ENCODE data around the gene MRPL24. TPM values are rescaled to one million over a fixed set of nuclear protein-coding genes. Genes with fewer than 3 reads are reported as not detected.

Gene MRPL24
- total and polyA plus RNA-seq, 2 of the 13 experiments (the other 11 are each of a cell fraction or from before 2014, with no cell fraction given): 38.1 to 42.9 TPM

DNA sequence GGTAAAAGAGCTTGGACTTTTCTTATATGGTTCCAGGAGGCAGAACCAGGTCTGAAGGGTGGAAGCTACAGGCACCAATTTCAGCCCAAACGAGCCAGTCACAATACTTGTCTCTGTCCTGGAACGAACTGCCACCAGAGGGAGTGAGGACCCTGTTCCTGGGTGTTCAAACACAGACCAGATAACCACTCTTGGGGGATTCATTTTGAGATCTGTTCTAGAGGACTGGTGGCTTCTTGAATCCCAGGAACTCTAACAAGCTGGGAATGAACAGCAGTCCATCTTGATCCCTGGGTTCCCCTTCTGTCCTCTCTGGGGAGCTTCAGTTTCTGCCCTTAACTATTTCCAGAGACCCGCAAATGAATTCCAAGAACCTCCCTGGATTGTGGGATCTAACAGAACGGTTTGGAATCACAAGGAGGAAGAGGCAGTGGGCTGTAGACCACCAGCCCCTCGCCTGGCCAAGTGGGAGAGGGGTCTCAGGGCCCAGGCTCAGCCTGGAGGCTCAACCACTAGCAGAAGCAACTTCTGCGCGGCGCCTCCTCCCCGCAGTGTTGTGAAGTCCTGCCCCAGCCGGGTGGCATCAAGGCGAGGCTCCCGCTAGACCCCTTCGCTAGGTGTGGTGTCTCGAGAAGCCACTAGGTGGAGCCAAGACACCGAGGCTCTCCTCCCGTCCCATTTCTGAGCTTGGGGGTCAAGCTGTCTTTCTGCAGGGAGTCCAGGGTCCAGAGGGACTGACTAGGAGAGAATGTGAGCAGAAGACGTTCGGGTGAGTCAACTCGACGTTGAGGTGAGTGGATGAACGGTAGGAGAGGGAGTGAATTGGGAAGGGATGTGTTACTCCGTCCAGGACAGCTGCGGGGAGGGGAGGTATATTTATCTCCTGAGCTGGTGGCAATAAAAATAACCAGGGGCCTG lies 51.6 kb downstream of the MRPL24 start (continued):
- TF ChIP-seq, protein P1, sequence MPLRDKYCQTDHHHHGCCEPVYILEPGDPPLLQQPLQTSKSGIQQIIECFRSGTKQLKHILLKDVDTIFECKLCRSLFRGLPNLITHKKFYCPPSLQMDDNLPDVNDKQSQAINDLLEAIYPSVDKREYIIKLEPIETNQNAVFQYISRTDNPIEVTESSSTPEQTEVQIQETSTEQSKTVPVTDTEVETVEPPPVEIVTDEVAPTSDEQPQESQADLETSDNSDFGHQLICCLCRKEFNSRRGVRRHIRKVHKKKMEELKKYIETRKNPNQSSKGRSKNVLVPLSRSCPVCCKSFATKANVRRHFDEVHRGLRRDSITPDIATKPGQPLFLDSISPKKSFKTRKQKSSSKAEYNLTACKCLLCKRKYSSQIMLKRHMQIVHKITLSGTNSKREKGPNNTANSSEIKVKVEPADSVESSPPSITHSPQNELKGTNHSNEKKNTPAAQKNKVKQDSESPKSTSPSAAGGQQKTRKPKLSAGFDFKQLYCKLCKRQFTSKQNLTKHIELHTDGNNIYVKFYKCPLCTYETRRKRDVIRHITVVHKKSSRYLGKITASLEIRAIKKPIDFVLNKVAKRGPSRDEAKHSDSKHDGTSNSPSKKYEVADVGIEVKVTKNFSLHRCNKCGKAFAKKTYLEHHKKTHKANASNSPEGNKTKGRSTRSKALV (CRISPR knock-in tag; IDR thresholded peaks at IDR 0.05): no peak
- TF ChIP-seq ZNF20 (CRISPR knock-in tag; IDR thresholded peaks at IDR 0.05) (no peak), HNF4A (CRISPR knock-in tag; IDR thresholded peaks at IDR 0.05) (peak; percentile 75), KMT2A (CRISPR knock-in tag; IDR thresholded peaks at IDR 0.05) (0 out of 2 replicates have a peak, but pooled peaks have one; percentile 19), POGZ (CRISPR knock-in tag; IDR thresholded peaks at IDR 0.05) (no peak), ZNF782 (CRISPR knock-in tag; IDR thresholded peaks at IDR 0.05; ENCODE audit: borderline replicate concordance) (0 out of 2 replicates have a peak, but pooled peaks have one; percentile 38), KLF15 (CRISPR knock-in tag; IDR thresholded peaks at IDR 0.05; ENCODE audit: borderline replicate concordance) (no peak), SP2 (CRISPR knock-in tag; IDR thresholded peaks at IDR 0.05) (no peak), SP4 (CRISPR knock-in tag; IDR thresholded peaks at IDR 0.05) (no peak), ZFP36 (IDR thresholded peaks at IDR 0.05; ENCODE audit: borderline replicate concordance, low read depth, low read length, partially characterized antibody) (no peak), THYN1 (CRISPR knock-in tag; IDR thresholded peaks at IDR 0.05; ENCODE audit: borderline replicate concordance, low read depth) (no peak), JUNB (CRISPR knock-in tag; IDR thresholded peaks at IDR 0.05; ENCODE audit: borderline replicate concordance) (no peak), MIER2 (CRISPR knock-in tag; IDR thresholded peaks at IDR 0.05) (no peak), ZNF547 (CRISPR knock-in tag; IDR thresholded peaks at IDR 0.05) (no peak; the same call in 1 of the 2 replicates)
- TF ChIP-seq, protein P2, sequence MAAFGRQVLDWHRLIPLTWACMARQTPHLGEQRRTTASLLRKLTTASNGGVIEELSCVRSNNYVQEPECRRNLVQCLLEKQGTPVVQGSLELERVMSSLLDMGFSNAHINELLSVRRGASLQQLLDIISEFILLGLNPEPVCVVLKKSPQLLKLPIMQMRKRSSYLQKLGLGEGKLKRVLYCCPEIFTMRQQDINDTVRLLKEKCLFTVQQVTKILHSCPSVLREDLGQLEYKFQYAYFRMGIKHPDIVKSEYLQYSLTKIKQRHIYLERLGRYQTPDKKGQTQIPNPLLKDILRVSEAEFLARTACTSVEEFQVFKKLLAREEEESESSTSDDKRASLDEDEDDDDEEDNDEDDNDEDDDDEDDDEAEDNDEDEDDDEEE (CRISPR knock-in tag; IDR thresholded peaks at IDR 0.05): no peak
- TF ChIP-seq, protein P3, sequence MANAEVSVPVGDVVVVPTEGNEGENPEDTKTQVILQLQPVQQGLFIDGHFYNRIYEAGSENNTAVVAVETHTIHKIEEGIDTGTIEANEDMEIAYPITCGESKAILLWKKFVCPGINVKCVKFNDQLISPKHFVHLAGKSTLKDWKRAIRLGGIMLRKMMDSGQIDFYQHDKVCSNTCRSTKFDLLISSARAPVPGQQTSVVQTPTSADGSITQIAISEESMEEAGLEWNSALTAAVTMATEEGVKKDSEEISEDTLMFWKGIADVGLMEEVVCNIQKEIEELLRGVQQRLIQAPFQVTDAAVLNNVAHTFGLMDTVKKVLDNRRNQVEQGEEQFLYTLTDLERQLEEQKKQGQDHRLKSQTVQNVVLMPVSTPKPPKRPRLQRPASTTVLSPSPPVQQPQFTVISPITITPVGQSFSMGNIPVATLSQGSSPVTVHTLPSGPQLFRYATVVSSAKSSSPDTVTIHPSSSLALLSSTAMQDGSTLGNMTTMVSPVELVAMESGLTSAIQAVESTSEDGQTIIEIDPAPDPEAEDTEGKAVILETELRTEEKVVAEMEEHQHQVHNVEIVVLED (CRISPR knock-in tag; IDR thresholded peaks at IDR 0.05; ENCODE audit: borderline replicate concordance): no peak
- TF ChIP-seq, protein P4, sequence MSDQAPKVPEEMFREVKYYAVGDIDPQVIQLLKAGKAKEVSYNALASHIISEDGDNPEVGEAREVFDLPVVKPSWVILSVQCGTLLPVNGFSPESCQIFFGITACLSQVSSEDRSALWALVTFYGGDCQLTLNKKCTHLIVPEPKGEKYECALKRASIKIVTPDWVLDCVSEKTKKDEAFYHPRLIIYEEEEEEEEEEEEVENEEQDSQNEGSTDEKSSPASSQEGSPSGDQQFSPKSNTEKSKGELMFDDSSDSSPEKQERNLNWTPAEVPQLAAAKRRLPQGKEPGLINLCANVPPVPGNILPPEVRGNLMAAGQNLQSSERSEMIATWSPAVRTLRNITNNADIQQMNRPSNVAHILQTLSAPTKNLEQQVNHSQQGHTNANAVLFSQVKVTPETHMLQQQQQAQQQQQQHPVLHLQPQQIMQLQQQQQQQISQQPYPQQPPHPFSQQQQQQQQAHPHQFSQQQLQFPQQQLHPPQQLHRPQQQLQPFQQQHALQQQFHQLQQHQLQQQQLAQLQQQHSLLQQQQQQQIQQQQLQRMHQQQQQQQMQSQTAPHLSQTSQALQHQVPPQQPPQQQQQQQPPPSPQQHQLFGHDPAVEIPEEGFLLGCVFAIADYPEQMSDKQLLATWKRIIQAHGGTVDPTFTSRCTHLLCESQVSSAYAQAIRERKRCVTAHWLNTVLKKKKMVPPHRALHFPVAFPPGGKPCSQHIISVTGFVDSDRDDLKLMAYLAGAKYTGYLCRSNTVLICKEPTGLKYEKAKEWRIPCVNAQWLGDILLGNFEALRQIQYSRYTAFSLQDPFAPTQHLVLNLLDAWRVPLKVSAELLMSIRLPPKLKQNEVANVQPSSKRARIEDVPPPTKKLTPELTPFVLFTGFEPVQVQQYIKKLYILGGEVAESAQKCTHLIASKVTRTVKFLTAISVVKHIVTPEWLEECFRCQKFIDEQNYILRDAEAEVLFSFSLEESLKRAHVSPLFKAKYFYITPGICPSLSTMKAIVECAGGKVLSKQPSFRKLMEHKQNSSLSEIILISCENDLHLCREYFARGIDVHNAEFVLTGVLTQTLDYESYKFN (CRISPR knock-in tag; conservative IDR thresholded peaks at IDR 0.05): 0 out of 2 replicates have a peak, but pooled peaks have one; percentile 31
- TF ChIP-seq, protein P5, sequence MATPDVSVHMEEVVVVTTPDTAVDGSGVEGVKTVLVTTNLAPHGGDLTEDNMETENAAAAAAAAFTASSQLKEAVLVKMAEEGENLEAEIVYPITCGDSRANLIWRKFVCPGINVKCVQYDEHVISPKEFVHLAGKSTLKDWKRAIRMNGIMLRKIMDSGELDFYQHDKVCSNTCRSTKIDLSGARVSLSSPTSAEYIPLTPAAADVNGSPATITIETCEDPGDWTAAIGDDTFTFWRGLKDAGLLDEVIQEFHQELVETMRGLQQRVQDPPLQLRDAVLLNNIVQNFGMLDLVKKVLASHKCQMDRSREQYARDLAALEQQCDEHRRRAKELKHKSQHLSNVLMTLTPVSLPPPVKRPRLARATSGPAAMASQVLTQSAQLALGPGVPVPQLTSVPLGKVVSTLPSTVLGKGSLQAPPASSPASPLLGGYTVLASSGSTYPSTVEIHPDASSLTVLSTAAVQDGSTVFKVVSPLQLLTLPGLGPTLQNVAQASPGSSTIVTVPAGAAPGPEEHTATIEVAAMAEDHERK (CRISPR knock-in tag; IDR thresholded peaks at IDR 0.05; ENCODE audit: low read depth): no peak

Measured in HepG2 (cell line).